HL-60 (cell line): Measurements from ENCODE around the gene NHSL1.

Experiments used
- CTCF ChIP-seq: IDR thresholded peaks from one replicate; pipeline ENCODE4 v1.5.1; 2011; ENCODE audit warnings: low read length, control low read depth, inconsistent platforms; ENCODE audit not compliant: insufficient read depth
- GABPA ChIP-seq: IDR thresholded peaks from 2 replicates; pipeline ENCODE4 v1.6.1; 2012; ENCODE audit warnings: low read depth
- POLR2AphosphoS5 ChIP-seq: IDR thresholded peaks from 2 replicates; pipeline ENCODE4 v1.6.1; 2012; ENCODE audit warnings: low read depth
- REST ChIP-seq: IDR thresholded peaks from 2 replicates; pipeline ENCODE4 v1.6.1; 2012; ENCODE audit warnings: low read depth; ENCODE audit not compliant: insufficient replicate concordance
- SPI1 ChIP-seq: IDR thresholded peaks from 2 replicates; pipeline ENCODE4 v1.6.1; 2012; ENCODE audit warnings: low read depth, mild to moderate bottlenecking, borderline replicate concordance

GRCh38 chr6:138498629-138499302 lies 528 bp downstream of the NHSL1 start:
- no peak for TF ChIP-seq CTCF
- TF ChIP-seq REST = no peak
- no peak for TF ChIP-seq GABPA
- TF ChIP-seq POLR2AphosphoS5 = no peak
- no peak for TF ChIP-seq SPI1
